Osteoblast (primary cell): ENCODE results near the gene PRKACA. TPM values are rescaled to one million over a fixed set of nuclear protein-coding genes. Genes with fewer than 3 reads are reported as not detected.
A peak's percentile ranks its signal among the peaks of the same experiment; 100 is the strongest.

Experiments used
- DNase-seq: peaks from one replicate; pipeline ENCODE4 v3.0.0; 2011; ENCODE audit warnings: low spot score, mixed read lengths; ENCODE audit not compliant: insufficient read length; ENCODE audit errors: missing footprints
- H2AFZ ChIP-seq: 2 replicates; pipeline ENCODE4 v1.6.0; 2011; ENCODE audit warnings: mild to moderate bottlenecking, low read length
- H3K27ac ChIP-seq: 2 replicates; pipeline ENCODE4 v1.5.1; 2011; ENCODE audit warnings: mild to moderate bottlenecking, low read depth, low read length, moderate library complexity
- H3K27me3 ChIP-seq: 2 replicates; pipeline ENCODE4 v1.6.0; 2012; ENCODE audit warnings: mild to moderate bottlenecking, control low read depth, inconsistent platforms, low read length, moderate library complexity; ENCODE audit not compliant: insufficient read depth
- H3K36me3 ChIP-seq: 2 replicates; pipeline ENCODE4 v1.5.1; 2011; ENCODE audit warnings: mild to moderate bottlenecking, low read length, control low read depth, moderate library complexity; ENCODE audit not compliant: insufficient read depth
- H3K4me1 ChIP-seq: 2 replicates; pipeline ENCODE4 v1.5.1; 2011; ENCODE audit warnings: mild to moderate bottlenecking, low read length, control low read depth, moderate library complexity; ENCODE audit not compliant: insufficient read depth
- H3K4me2 ChIP-seq: 2 replicates; pipeline ENCODE4 v1.6.0; 2011; ENCODE audit warnings: mild to moderate bottlenecking, low read length; ENCODE audit not compliant: insufficient read depth
- H3K4me3 ChIP-seq: fragments of 200-600 bp; sonication (generic); 3 replicates; pipeline ENCODE4 v1.5.1; 2012; ENCODE audit warnings: mild to moderate bottlenecking, low read length, inconsistent platforms; ENCODE audit not compliant: insufficient read depth
- H3K79me2 ChIP-seq: 2 replicates; pipeline ENCODE4 v1.6.0; 2012; ENCODE audit warnings: mild to moderate bottlenecking, low read length, control low read depth, inconsistent platforms; ENCODE audit not compliant: insufficient read depth
- H3K9me3 ChIP-seq: 2 replicates; pipeline ENCODE4 v1.5.1; 2011; ENCODE audit warnings: low read depth, low read length, control low read depth
- H4K20me1 ChIP-seq: 2 replicates; pipeline ENCODE4 v1.6.0; 2012; ENCODE audit warnings: mild to moderate bottlenecking, low read length, control low read depth; ENCODE audit not compliant: insufficient read depth
- total RNA-seq: library from RNA; depleted of rRNA; stranded (reverse); fragments of >200 nt; gene quantifications from 2 replicates; pipeline ENCODE4 v1.2.3, GENCODE V29; 2012
- TF ChIP-seq, protein P1 (sequence below): IDR thresholded peaks from 2 replicates; pipeline ENCODE4 v1.5.1; 2011; ENCODE audit warnings: mild to moderate bottlenecking, low read depth, low read length, moderate library complexity; ENCODE audit errors: extremely low read depth

Gene PRKACA
- total RNA-seq, 1 donor: 45.6 TPM

DNA sequence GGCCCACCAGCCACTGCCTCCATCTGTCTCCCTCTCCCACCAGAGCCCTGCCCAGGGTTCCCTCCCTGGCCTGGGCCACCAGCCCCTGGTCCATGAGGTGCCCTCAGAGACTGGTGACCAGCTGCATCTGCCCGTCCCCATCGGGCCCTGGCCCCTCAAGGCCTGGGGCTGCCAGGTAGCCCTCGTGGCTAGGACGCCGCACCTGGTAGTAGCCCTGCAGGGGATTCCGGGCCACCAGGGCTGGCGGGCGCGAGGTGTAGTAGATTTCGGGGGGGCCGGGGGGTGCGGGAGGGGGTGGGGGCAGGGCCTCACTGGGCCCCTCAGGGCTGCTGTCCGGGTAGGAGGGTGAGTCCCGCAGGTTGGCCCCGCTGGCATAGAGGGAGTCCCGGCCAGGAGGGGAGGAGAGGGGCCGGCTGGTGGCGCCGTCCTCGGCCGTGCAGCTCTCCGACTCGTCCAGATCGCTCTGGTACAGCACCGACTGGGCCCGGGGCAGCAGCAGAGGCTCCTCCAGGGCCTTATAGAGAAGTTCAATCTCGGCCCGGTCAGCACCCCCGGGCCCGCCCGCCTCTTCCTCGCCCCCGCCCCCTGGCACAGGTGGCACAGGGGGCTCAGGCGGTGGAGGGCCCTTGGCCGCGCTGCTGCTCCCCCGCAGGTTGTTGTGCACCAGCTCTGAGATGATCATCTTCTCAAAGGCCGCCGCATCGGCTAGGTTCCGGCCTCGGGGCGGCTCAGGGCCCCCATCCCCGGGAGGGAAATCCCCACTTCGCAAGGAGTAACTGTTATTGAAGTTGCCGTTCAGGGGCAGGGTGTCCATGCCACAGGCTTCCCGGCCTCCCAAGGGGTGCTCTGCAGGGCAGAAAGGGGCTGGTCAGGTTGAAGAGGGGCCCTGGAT is 33.5 kb upstream of the PRKACA start:
- H3K27me3 ChIP-seq: no peaks in the 10 kb centered on the region
- H4K20me1 ChIP-seq: peaks cover 11% of the 10 kb centered on the region
- H3K27ac ChIP-seq: no peak overlapping the region
- H3K9me3 ChIP-seq: no peaks in the 10 kb centered on the region
- no peak overlapping the region for H3K4me3 ChIP-seq
- no peaks in the 10 kb centered on the region for H3K36me3 ChIP-seq
- peak; percentile 67 for DNase-seq
- no peak overlapping the region for H2AFZ ChIP-seq
- H3K4me2 ChIP-seq: no peak overlapping the region
- peaks cover 16% of the 10 kb centered on the region for H3K79me2 ChIP-seq
- peaks cover 11% of the 10 kb centered on the region for H3K4me1 ChIP-seq
- TF ChIP-seq, protein P1, sequence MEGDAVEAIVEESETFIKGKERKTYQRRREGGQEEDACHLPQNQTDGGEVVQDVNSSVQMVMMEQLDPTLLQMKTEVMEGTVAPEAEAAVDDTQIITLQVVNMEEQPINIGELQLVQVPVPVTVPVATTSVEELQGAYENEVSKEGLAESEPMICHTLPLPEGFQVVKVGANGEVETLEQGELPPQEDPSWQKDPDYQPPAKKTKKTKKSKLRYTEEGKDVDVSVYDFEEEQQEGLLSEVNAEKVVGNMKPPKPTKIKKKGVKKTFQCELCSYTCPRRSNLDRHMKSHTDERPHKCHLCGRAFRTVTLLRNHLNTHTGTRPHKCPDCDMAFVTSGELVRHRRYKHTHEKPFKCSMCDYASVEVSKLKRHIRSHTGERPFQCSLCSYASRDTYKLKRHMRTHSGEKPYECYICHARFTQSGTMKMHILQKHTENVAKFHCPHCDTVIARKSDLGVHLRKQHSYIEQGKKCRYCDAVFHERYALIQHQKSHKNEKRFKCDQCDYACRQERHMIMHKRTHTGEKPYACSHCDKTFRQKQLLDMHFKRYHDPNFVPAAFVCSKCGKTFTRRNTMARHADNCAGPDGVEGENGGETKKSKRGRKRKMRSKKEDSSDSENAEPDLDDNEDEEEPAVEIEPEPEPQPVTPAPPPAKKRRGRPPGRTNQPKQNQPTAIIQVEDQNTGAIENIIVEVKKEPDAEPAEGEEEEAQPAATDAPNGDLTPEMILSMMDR: no peak

DNA sequence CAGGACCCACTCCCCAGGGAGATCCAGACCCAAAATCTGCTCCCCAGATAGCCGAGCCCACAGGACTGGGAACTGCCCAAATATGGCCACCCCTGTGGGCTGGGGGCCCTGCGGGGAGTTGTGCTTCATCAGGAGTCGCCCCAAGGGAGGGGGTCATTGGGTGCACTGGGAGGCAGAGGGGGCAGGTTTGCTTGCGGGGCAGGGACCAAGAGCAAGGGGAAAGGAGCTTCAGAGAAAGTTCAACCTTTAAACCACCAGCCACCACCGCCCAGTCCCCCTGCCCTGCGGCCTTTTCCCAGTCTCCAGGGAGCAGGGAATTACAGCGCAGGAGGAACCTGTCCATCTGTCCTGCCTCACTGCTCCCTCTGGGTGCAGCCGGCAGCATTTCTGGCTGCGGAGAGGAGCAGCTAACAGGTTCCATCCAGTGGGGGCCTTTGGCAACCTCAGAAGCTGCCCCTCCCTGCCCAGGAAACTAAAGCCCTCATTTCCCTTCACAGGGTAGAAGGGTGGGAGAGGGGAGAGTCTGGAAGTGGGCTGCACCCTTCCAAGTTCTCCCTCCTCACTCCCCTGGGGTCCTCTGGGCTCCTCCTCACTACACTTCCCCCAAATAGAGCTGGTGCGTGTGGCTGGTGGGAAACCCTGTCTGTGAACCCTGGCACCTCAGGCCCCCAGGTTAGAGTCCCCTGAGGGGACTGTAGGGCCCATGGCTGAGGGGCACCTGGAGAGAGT is 32.6 kb upstream of the PRKACA start:
- DNase-seq: peak; percentile 76
- H3K4me3 ChIP-seq: no peak overlapping the region
- H2AFZ ChIP-seq: no peak overlapping the region
- peaks cover 11% of the 10 kb centered on the region for H3K4me1 ChIP-seq
- no peaks in the 10 kb centered on the region for H3K9me3 ChIP-seq
- no peaks in the 10 kb centered on the region for H3K27me3 ChIP-seq
- H3K36me3 ChIP-seq: no peaks in the 10 kb centered on the region
- peaks cover 11% of the 10 kb centered on the region for H4K20me1 ChIP-seq
- H3K4me2 ChIP-seq: no peak overlapping the region
- no peak overlapping the region for H3K27ac ChIP-seq
- peaks cover 24% of the 10 kb centered on the region for H3K79me2 ChIP-seq
- TF ChIP-seq, protein P1: no peak

DNA sequence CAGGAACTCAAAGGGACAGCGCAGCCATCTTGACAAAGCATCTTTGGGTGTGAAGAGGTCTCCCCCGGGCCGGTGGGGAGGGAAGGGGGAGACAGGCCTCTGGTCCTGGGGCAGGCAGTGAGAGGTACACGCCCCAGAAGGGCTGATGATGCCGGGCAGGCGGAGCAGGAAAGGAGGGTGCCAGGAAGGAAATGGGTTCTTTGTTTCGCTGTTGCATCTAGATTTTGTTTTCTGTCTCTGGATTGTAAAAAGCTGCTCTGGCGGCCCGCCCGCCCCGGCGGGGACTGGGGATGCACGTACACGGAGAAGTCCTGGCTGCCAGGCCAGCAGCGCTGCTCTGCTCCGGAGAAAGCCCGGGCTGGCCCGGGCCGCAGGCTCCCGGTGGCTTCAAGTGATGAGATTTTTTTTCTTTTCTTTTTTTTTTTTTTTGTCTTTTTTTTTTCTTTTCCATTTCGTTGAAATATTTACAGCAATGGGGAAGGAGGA is 32.0 kb upstream of the PRKACA start:
- no peaks in the 10 kb centered on the region for H3K36me3 ChIP-seq
- peaks cover 11% of the 10 kb centered on the region for H4K20me1 ChIP-seq
- no peaks in the 10 kb centered on the region for H3K9me3 ChIP-seq
- H3K4me3 ChIP-seq: no peak overlapping the region
- H3K4me2 ChIP-seq: peak overlapping the region; percentile 43
- H2AFZ ChIP-seq: no peak overlapping the region
- TF ChIP-seq, protein P1: no peak
- peaks cover 26% of the 10 kb centered on the region for H3K79me2 ChIP-seq
- H3K4me1 ChIP-seq: peaks cover 11% of the 10 kb centered on the region
- peak; percentile 93 for DNase-seq
- no peak overlapping the region for H3K27ac ChIP-seq
- H3K27me3 ChIP-seq: no peaks in the 10 kb centered on the region
